HCT116 (cell line): ENCODE measurements around the gene SLC35F3.

ENCODE experiments used
- CEBPB ChIP-seq: IDR thresholded peaks from 2 replicates; pipeline ENCODE4 v1.6.1; 2012; ENCODE audit warnings: low read depth
- ELF1 ChIP-seq: IDR thresholded peaks from 2 replicates; pipeline ENCODE4 v1.6.1; 2012; ENCODE audit warnings: low read depth, borderline replicate concordance
- EZH2 ChIP-seq: fragments of 200-600 bp; sonication (generic); IDR thresholded peaks from 2 replicates; pipeline ENCODE4 v1.6.1; 2017; ENCODE audit warnings: antibody characterized with exemption, mixed run types
- POLR2A ChIP-seq: IDR thresholded peaks from 2 replicates; pipeline ENCODE4 v1.7.0; 2011; ENCODE audit warnings: borderline replicate concordance; ENCODE audit not compliant: insufficient read depth, insufficient read length; ENCODE audit errors: extremely low read depth
- SIN3A ChIP-seq: IDR thresholded peaks from 2 replicates; pipeline ENCODE4 v1.6.1; 2012; ENCODE audit warnings: low read depth
- TF ChIP-seq, protein P1 (sequence below), 3 experiments: fragments of 200-600 bp in 1 of 3; sonication (generic) in 1 of 3; IDR thresholded peaks in 2 of 3; conservative IDR thresholded peaks in 1 of 3; 2 replicates each; pipeline ENCODE4 v1.5.1; 2012 to 2017; ENCODE audit warnings: low read depth in 2 of 3, low read length in 2 of 3, antibody characterized with exemption in 1 of 3, borderline replicate concordance in 1 of 3, control low read depth in 1 of 3, mild to moderate bottlenecking in 1 of 3, mixed read lengths in 1 of 3, mixed run types in 1 of 3, moderate library complexity in 1 of 3; ENCODE audit not compliant: insufficient read depth in 1 of 3

DNA sequence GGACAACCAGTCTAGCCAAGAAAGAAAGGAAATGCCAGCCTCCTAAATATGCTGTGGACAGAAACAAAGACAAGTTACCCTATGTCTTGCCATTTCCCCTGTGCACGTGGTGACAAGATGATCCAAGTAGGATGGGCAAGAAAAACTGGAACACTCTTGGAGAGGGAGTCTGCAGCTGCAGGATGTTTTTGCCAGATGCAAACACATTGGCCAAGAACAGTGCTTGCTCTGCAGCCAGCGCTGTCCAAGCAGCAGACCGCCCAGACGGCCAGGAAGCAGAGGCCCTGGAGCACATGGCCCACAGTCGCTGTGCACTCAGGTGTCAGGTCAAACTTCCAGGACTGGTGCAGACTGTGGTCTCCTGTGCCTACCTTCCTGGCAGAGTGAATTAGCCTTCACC is 189.3 kb downstream of the SLC35F3 start:
- TF ChIP-seq, protein P1, sequence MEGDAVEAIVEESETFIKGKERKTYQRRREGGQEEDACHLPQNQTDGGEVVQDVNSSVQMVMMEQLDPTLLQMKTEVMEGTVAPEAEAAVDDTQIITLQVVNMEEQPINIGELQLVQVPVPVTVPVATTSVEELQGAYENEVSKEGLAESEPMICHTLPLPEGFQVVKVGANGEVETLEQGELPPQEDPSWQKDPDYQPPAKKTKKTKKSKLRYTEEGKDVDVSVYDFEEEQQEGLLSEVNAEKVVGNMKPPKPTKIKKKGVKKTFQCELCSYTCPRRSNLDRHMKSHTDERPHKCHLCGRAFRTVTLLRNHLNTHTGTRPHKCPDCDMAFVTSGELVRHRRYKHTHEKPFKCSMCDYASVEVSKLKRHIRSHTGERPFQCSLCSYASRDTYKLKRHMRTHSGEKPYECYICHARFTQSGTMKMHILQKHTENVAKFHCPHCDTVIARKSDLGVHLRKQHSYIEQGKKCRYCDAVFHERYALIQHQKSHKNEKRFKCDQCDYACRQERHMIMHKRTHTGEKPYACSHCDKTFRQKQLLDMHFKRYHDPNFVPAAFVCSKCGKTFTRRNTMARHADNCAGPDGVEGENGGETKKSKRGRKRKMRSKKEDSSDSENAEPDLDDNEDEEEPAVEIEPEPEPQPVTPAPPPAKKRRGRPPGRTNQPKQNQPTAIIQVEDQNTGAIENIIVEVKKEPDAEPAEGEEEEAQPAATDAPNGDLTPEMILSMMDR (IDR thresholded peaks at IDR 0.05 in 2 of 3, conservative IDR thresholded peaks at IDR 0.05 in 1 of 3; ENCODE audit: borderline replicate concordance in 1 of 3, insufficient read depth in 1 of 3, low read depth in 2 of 3, low read length in 2 of 3) = no peak
- no peak for TF ChIP-seq EZH2
- TF ChIP-seq SIN3A = no peak
- no peak for TF ChIP-seq ELF1
- no peak for TF ChIP-seq POLR2A
- no peak for TF ChIP-seq CEBPB
